Breast epithelium (tissue), 4 donors: ENCODE results near the gene ARPC4. TPM values are rescaled to one million over a fixed set of nuclear protein-coding genes. Genes with fewer than 3 reads are reported as not detected.

ENCODE experiments used
- DNase-seq, 2 donors: peaks; one replicate each; pipeline ENCODE4 v3.0.0-alpha.2; 2019; ENCODE audit warnings: low spot score in 2 of 2
- H3K27ac ChIP-seq, 2 donors: fragments of 200-600 bp; sonication (generic) in 1 of 2; one replicate each; pipeline ENCODE4 v1.5.1; 2016 to 2019; ENCODE audit warnings: mild to moderate bottlenecking in 1 of 2
- H3K27me3 ChIP-seq, 2 donors: fragments of 200-600 bp; sonication (generic) in 1 of 2; one replicate each; pipeline versions ENCODE4 v1.5.1 to v1.6.0; 2017 to 2019; ENCODE audit warnings: control low read depth in 1 of 2, mild to moderate bottlenecking in 1 of 2
- H3K36me3 ChIP-seq: fragments of 200-600 bp; one replicate; pipeline ENCODE4 v1.5.1; 2019
- H3K4me1 ChIP-seq, 2 donors: fragments of 200-600 bp; sonication (generic); one replicate each; pipeline ENCODE4 v1.5.1; 2016 to 2019; ENCODE audit warnings: control low read depth in 1 of 2
- H3K4me3 ChIP-seq, 3 donors: fragments of 200-600 bp; sonication (generic); 1 replicate in 2 of 3; 2 replicates in 1 of 3; pipeline ENCODE4 v1.5.1; 2016 to 2019; ENCODE audit warnings: mild to moderate bottlenecking in 3 of 3, moderate library complexity in 2 of 3
- H3K9me3 ChIP-seq, 2 donors: fragments of 200-600 bp; sonication (generic) in 1 of 2; one replicate each; pipeline ENCODE4 v1.5.1; 2016 to 2019; ENCODE audit warnings: control low read depth in 1 of 2
- CTCF ChIP-seq, 3 donors: fragments of 450-650 bp; IDR thresholded peaks; one replicate each; pipeline ENCODE4 v1.5.1; 2016 to 2017; ENCODE audit warnings: antibody characterized with exemption in 3 of 3, mild to moderate bottlenecking in 3 of 3, moderate library complexity in 3 of 3
- POLR2A ChIP-seq: fragments of 450-650 bp; IDR thresholded peaks from one replicate; pipeline ENCODE4 v1.6.1; 2016; ENCODE audit warnings: antibody characterized with exemption, mild to moderate bottlenecking, moderate library complexity
- POLR2AphosphoS5 ChIP-seq, 3 donors: sonication (generic); formaldehyde crosslinking; IDR thresholded peaks; one replicate each; pipeline ENCODE4 v1.6.1; 2017; ENCODE audit warnings: antibody characterized with exemption in 3 of 3
- intact Hi-C: fragments of 100-400 bp; cut with DNase I; formaldehyde crosslinking; loops from one replicate; pipeline ENCODE4 v1.15.1; 2023; ENCODE audit warnings: low total_unique reads
- total RNA-seq, 3 donors: library from RNA; depleted of rRNA; stranded (reverse); fragments of >200 nt; gene quantifications; one replicate each; pipeline ENCODE4 v1.1.0, GENCODE V29; 2016

Gene ARPC4
- total RNA-seq, 3 donors from 2014 or later, result 116 to 163 (median 117) TPM

- no peaks in the 10 kb centered on the region for H3K9me3 ChIP-seq
- H3K27ac ChIP-seq, result no peak overlapping the region
- intact Hi-C loops, result no loop called here
- no peak overlapping the region for H3K4me3 ChIP-seq
- peaks cover 0 to 3% of the 10 kb centered on the region in 2 donors for H3K4me1 ChIP-seq
- no peak for TF ChIP-seq POLR2A
- no peak for TF ChIP-seq POLR2AphosphoS5 (IDR thresholded peaks at IDR 0.05)
- no peak for TF ChIP-seq CTCF (IDR thresholded peaks at IDR 0.05)
- H3K27me3 ChIP-seq, result no peaks in the 10 kb centered on the region
- H3K36me3 ChIP-seq, result no peaks in the 10 kb centered on the region
- no peak for DNase-seq
These were observed 45.1 kb downstream of the ARPC4 start for GRCh38 chr3:9837701-9838582.

- Histone ChIP-seq H3K4me3 (no peak overlapping the region), H3K9me3 (no peaks in the 10 kb centered on the region), H3K27me3 (no peaks in the 10 kb centered on the region), H3K4me1 (peaks cover 0 to 3% of the 10 kb centered on the region in 2 donors), H3K36me3 (no peaks in the 10 kb centered on the region), H3K27ac (no peak overlapping the region)
- DNase-seq, result no peak
- TF ChIP-seq POLR2A (no peak), POLR2AphosphoS5 (IDR thresholded peaks at IDR 0.05) (no peak), CTCF (IDR thresholded peaks at IDR 0.05) (no peak)
- intact Hi-C loops, result no loop called here
These were observed 46.0 kb downstream of the ARPC4 start for GRCh38 chr3:9838856-9839255.

DNA sequence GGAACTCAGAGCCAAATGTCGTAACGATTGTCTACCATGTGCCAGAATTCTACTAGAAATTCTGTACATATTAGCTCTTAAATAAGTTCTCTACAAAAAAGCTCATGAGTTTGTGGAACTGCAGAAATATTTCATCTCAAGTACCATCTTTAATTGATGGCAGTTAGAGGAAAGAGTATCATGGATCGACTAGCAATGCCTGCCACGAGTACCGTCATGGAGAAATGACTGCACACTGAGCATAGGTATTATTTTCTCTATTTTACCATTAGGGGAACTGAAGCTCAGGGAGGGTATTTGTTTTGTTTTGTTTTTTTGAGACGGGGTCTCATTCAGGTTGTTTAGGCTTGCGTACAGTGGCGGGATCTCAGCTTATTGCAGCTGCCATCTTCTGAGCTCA is 48.1 kb downstream of the ARPC4 start:
- peaks cover 0 to 3% of the 10 kb centered on the region in 2 donors for H3K4me1 ChIP-seq
- H3K27me3 ChIP-seq, result no peaks in the 10 kb centered on the region
- H3K4me3 ChIP-seq, result no peak overlapping the region
- intact Hi-C loops, result loop anchor here (10.0 kb wide), 1 partner anchor 104 kb away; no protein-coding TSS in a partner anchor
- DNase-seq, result no peak
- TF ChIP-seq POLR2A, result no peak
- no peak for TF ChIP-seq POLR2AphosphoS5 (IDR thresholded peaks at IDR 0.05)
- no peak for TF ChIP-seq CTCF (IDR thresholded peaks at IDR 0.05)
- no peaks in the 10 kb centered on the region for H3K9me3 ChIP-seq
- H3K27ac ChIP-seq, result no peak overlapping the region
- no peaks in the 10 kb centered on the region for H3K36me3 ChIP-seq

DNA sequence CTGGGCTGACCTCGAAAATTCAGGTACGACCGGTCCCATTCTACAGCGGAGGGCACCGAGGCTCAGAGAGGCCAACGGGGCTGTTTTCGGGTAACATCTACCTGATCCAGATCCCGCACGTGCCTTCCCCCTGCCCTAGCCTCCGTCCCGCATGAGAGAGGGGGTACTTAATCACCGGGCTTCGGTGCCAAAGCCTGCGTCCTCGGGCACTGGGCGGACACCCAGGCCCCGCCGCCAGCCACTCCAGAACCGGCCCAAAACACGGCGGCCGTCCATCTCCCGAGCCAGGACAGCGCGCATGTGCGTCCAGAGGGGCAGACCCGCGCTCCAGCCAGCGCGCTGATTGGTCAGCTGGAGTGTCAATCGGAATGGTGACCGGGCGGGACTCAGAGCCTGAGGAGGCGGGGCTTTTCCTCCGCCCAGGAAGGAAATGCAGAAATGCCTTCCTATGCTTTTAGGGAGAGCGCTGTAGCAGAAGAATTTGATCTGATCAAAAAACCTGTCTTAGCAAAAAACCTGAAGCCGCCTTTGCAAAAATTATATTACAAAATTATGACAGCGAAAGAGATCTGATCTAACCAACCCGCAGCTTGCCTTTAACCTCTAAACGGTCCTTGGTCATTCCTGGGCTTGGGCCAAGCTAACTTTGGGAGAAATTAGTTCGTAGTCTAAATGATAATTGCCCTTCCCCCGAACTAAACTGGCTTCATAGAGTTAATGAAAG is 51.0 kb downstream of the ARPC4 start, which contains the start of gene RPUSD3:
Gene RPUSD3 (minus strand): TSS at position 294 of the 724 bp plus-strand sequence. CDS start 18 bp downstream, at position 276.
- H3K36me3 ChIP-seq, result no peaks in the 10 kb centered on the region
- DNase-seq, result peak; percentile 95 to 99
- peak within 1 kb of the TSS; percentile 56 to 94 (median 67) for H3K4me3 ChIP-seq
- peak within 1 kb of the TSS; percentile 75 to 91 for H3K27ac ChIP-seq
- H3K9me3 ChIP-seq, result no peaks in the 10 kb centered on the region
- intact Hi-C loops, result loop anchor here (10.0 kb wide), 1 partner anchor 101 kb away; no protein-coding TSS in a partner anchor
- H3K27me3 ChIP-seq, result no peaks in the 10 kb centered on the region
- TF ChIP-seq POLR2A, result peak; percentile 64
- peak in 1 of 3 donors; percentile 53 for TF ChIP-seq POLR2AphosphoS5 (IDR thresholded peaks at IDR 0.05)
- TF ChIP-seq CTCF (IDR thresholded peaks at IDR 0.05), result peak in 1 of 3 donors; percentile 13
- peaks cover 0 to 3% of the 10 kb centered on the region in 2 donors for H3K4me1 ChIP-seq
